ENCODE results near the gene ANKRD28.
"Not testable (repeated sequence)": the region's sequence is repeated elsewhere in the genome, so short reads cannot be mapped to it uniquely, and the experiment has no call there.

The ANKRD28 gene

GRCh38 chr3:15801298-15801697, 3.5 kb upstream of the ANKRD28 start:
- no peak for DNase-seq

- no peak for DNase-seq
Measured at GRCh38 chr3:15800780-15801179, 3.0 kb upstream of the ANKRD28 start.

- DNase-seq, result no peak
Measured at GRCh38 chr3:15800327-15800726, 2.5 kb upstream of the ANKRD28 start.

- no peak for DNase-seq
Measured at GRCh38 chr3:15798533-15799245, 910 bp upstream of the ANKRD28 start.

- DNase-seq, result peak; percentile 7
Measured at GRCh38 chr3:15796771-15797641, 773 bp downstream of the ANKRD28 start.

GRCh38 chr3:15796331-15796730, 1.4 kb downstream of the ANKRD28 start:
- DNase-seq, result no peak

- DNase-seq, result no peak
Measured at GRCh38 chr3:15795651-15796308, 2.0 kb downstream of the ANKRD28 start.

- no peak for DNase-seq
Measured at GRCh38 chr3:15794842-15795650, 2.7 kb downstream of the ANKRD28 start.

- no peak for DNase-seq
Measured at GRCh38 chr3:15794303-15794771, 3.4 kb downstream of the ANKRD28 start.

GRCh38 chr3:15791525-15791924, 6.3 kb downstream of the ANKRD28 start:
- DNase-seq, result no peak

GRCh38 chr3:15787941-15788340, 9.8 kb downstream of the ANKRD28 start:
- no peak for DNase-seq

GRCh38 chr3:15787526-15787925, 10.3 kb downstream of the ANKRD28 start:
- DNase-seq, result no peak

GRCh38 chr3:15783361-15783969, 14.3 kb downstream of the ANKRD28 start:
- no peak for DNase-seq

GRCh38 chr3:15782429-15782828, 15.3 kb downstream of the ANKRD28 start:
- DNase-seq, result no peak

GRCh38 chr3:15781637-15782402, 16.0 kb downstream of the ANKRD28 start:
- DNase-seq, result no peak

GRCh38 chr3:15781131-15781530, 16.6 kb downstream of the ANKRD28 start:
- DNase-seq, result no peak

GRCh38 chr3:15779111-15779510, 18.7 kb downstream of the ANKRD28 start:
- DNase-seq, result no peak

GRCh38 chr3:15778332-15778858, 19.4 kb downstream of the ANKRD28 start:
- no peak for DNase-seq

GRCh38 chr3:15774931-15775560, 22.7 kb downstream of the ANKRD28 start:
- DNase-seq, result not testable (repeated sequence)

GRCh38 chr3:15771444-15771843, 26.3 kb downstream of the ANKRD28 start:
- no peak for DNase-seq
